PC-9 (cell line): ENCODE data around the gene PGC. TPM values are rescaled to one million over a fixed set of nuclear protein-coding genes. Genes with fewer than 3 reads are reported as not detected.

Experiments
- BruUV-seq: library from RNA; stranded (reverse); fragments of 400-500 nt; replicated peaks from 2 replicates; lab custom pipeline; 2021; lab: Mats Ljungman, UMichigan
- CTCF ChIA-PET: fragments of 300-600 bp; sonication (Branson Sonifier 250); formaldehyde crosslinking; loops from one replicate; lab custom pipeline; 2022; ENCODE audit warnings: antibody characterized with exemption; lab: Charles Lee
- POLR2A ChIA-PET: fragments of 300-600 bp; sonication (Branson Sonifier 250); formaldehyde crosslinking; loops from one replicate; lab custom pipeline; 2022; ENCODE audit warnings: antibody characterized with exemption; ENCODE audit not compliant: unreplicated experiment; lab: Charles Lee
- DNase-seq, 2 experiments: peaks; one replicate each; pipeline versions ENCODE4 v3.0.0 to v3.0.0-alpha.2; 2015 to 2022; ENCODE audit warnings: mixed read lengths in 1 of 2
- H2AFZ ChIP-seq: fragments of 200-600 bp; sonication (generic); 2 replicates; pipeline ENCODE4 v1.8.1; 2017; ENCODE audit warnings: antibody characterized with exemption
- H3F3A ChIP-seq: fragments of 200-600 bp; sonication (generic); 2 replicates; pipeline ENCODE4 v1.8.1; 2017; ENCODE audit warnings: antibody characterized with exemption, mild to moderate bottlenecking, low read depth; ENCODE audit not compliant: insufficient read depth
- H3K27ac ChIP-seq: fragments of 200-600 bp; sonication (generic); 2 replicates; pipeline ENCODE4 v1.6.1; 2016; ENCODE audit warnings: mixed run types
- H3K27me3 ChIP-seq: fragments of 200-600 bp; sonication (generic); 2 replicates; pipeline ENCODE4 v1.6.1; 2016; ENCODE audit warnings: low read depth, mixed run types; ENCODE audit not compliant: insufficient read depth
- H3K36me3 ChIP-seq: fragments of 200-600 bp; sonication (generic); 2 replicates; pipeline ENCODE4 v1.6.1; 2016; ENCODE audit warnings: low read depth, mixed run types
- H3K4me1 ChIP-seq: fragments of 200-600 bp; sonication (generic); replicated peaks from 2 replicates; pipeline ENCODE4 v1.6.1; 2016; ENCODE audit warnings: mixed run types; ENCODE audit not compliant: insufficient read depth
- H3K4me2 ChIP-seq: fragments of 200-600 bp; sonication (generic); 2 replicates; pipeline ENCODE4 v1.6.1; 2017; ENCODE audit warnings: mixed run types
- H3K4me3 ChIP-seq: fragments of 200-600 bp; sonication (generic); 2 replicates; pipeline ENCODE4 v1.6.1; 2016; ENCODE audit warnings: mixed run types
- H3K79me2 ChIP-seq: fragments of 200-600 bp; sonication (generic); 2 replicates; pipeline ENCODE4 v1.6.1; 2017; ENCODE audit warnings: low read depth, mixed run types
- H3K9me2 ChIP-seq: fragments of 200-600 bp; sonication (generic); 2 replicates; pipeline ENCODE4 v1.8.1; 2017; ENCODE audit warnings: mild to moderate bottlenecking; ENCODE audit not compliant: insufficient read depth
- H3K9me3 ChIP-seq: fragments of 200-600 bp; sonication (generic); 2 replicates; pipeline ENCODE4 v1.8.1; 2016; ENCODE audit warnings: low read depth; ENCODE audit not compliant: insufficient read depth
- H4K20me1 ChIP-seq: fragments of 200-600 bp; sonication (generic); 2 replicates; pipeline ENCODE4 v1.8.1; 2017; ENCODE audit not compliant: insufficient read depth
- CTCF ChIP-seq: fragments of 200-600 bp; sonication (generic); conservative IDR thresholded peaks from 2 replicates; pipeline ENCODE4 v1.6.1; 2017; ENCODE audit warnings: mixed run types, antibody characterized with exemption, mild to moderate bottlenecking, moderate library complexity
- EZH2 ChIP-seq: fragments of 200-600 bp; sonication (generic); IDR thresholded peaks from 2 replicates; pipeline ENCODE4 v1.8.0; 2017; ENCODE audit warnings: antibody characterized with exemption, low read depth
- intact Hi-C: fragments of 100-400 bp; cut with micrococcal nuclease; formaldehyde crosslinking; loops from one replicate; pipeline ENCODE4 v1.10.0; 2022; ENCODE audit not compliant: unreplicated experiment
- total RNA-seq: library from RNA; stranded (reverse); gene quantifications from 2 replicates; pipeline ENCODE4 v1.2.3, GENCODE V29; 2021

The PGC gene
- total RNA-seq, 1 experiment from 2014 or later = not detected

GRCh38 chr6:41779788-41780550 lies 32.8 kb upstream of the PGC start, which contains the start of gene FRS3:
Gene FRS3, minus strand, starts transcription at chr6:41779900. Its CDS starts 2,913 bp downstream, at chr6:41776987.
- Histone ChIP-seq H3K9me2 (no peaks in the 10 kb centered on the region), H3K27me3 (no peaks in the 10 kb centered on the region), H3K27ac (peak within 1 kb of the TSS; percentile 43; the same call in 1 of the 2 replicates), H3K4me1 (peaks cover 34% of the 10 kb centered on the region), H2AFZ (peak within 1 kb of the TSS; percentile 95), H3K79me2 (no peaks in the 10 kb centered on the region), H3K9me3 (no peaks in the 10 kb centered on the region), H3K4me3 (peak within 1 kb of the TSS; percentile 94), H3K36me3 (no peaks in the 10 kb centered on the region), H3F3A (peaks cover 33% of the 10 kb centered on the region), H4K20me1 (no peaks in the 10 kb centered on the region), H3K4me2 (peak within 1 kb of the TSS; percentile 98)
- CTCF ChIA-PET = interaction anchor here (0.6 to 0.9 kb wide), 4 partner anchors 70 to 1100 kb away, joined by 3 to 8 read pairs (median 4); no protein-coding TSS in a partner anchor
- DNase-seq = peak; percentile 79 to 97
- TF ChIP-seq EZH2 (no peak), CTCF (peak; percentile 88)
- intact Hi-C loops = loop anchor here (1.0 to 10.0 kb wide), 6 partner anchors 157 to 1097 kb away; partner anchors contain the start of genes PRPH2 and RPL7L1
- BruUV-seq = no TSS peak
- POLR2A ChIA-PET = interaction anchor here (0.6 kb wide), 2 partner anchors 17 to 318 kb away, joined by 3 to 4 read pairs; no protein-coding TSS in a partner anchor

GRCh38 chr6:41779336-41779735 lies 32.1 kb upstream of the PGC start:
- H2AFZ ChIP-seq = peak overlapping the region; percentile 74; the same call in 1 of the 2 replicates

More at GRCh38 chr6:41779336-41779735, 32.1 kb upstream of the PGC start:
- BruUV-seq = no TSS peak
- intact Hi-C loops = no loop called here
- CTCF ChIA-PET = interaction anchor here (0.6 to 0.9 kb wide), 4 partner anchors 69 to 1101 kb away, joined by 3 to 8 read pairs (median 4); no protein-coding TSS in a partner anchor
- Histone ChIP-seq H3K4me1 (peaks cover 27% of the 10 kb centered on the region), H3K79me2 (no peaks in the 10 kb centered on the region), H3K27ac (no peak overlapping the region), H4K20me1 (no peaks in the 10 kb centered on the region), H3K9me3 (no peaks in the 10 kb centered on the region), H3K27me3 (no peaks in the 10 kb centered on the region), H3K9me2 (no peaks in the 10 kb centered on the region), H3F3A (peaks cover 26% of the 10 kb centered on the region), H3K36me3 (no peaks in the 10 kb centered on the region), H3K4me3 (peak overlapping the region; percentile 94), H3K4me2 (peak overlapping the region; percentile 96)
- POLR2A ChIA-PET = interaction anchor here (0.6 kb wide), 2 partner anchors 16 to 318 kb away, joined by 3 to 4 read pairs; no protein-coding TSS in a partner anchor
- TF ChIP-seq CTCF (no peak), EZH2 (no peak)
- DNase-seq = no peak
